HuH-7 (cell line): ENCODE results near the gene SPAG16.
"Not testable (repeated sequence)": the region's sequence is repeated elsewhere in the genome, so short reads cannot be mapped to it uniquely, and the experiment has no call there.

ENCODE experiments used
- DNase-seq: peaks from one replicate; pipeline ENCODE4 v3.0.0; 2011; ENCODE audit warnings: low spot score

Gene SPAG16

GRCh38 chr2:214011676-214012075 is 727.4 kb downstream of the SPAG16 start:
- DNase-seq = no peak

GRCh38 chr2:214014551-214015220 is 730.4 kb downstream of the SPAG16 start:
- no peak for DNase-seq

GRCh38 chr2:214019229-214019972 is 735.1 kb downstream of the SPAG16 start:
- DNase-seq = no peak

- no peak for DNase-seq
Measured at GRCh38 chr2:214019973-214020345, 735.7 kb downstream of the SPAG16 start.

GRCh38 chr2:214029190-214029589 is 744.9 kb downstream of the SPAG16 start:
- no peak for DNase-seq

GRCh38 chr2:214031566-214031965 is 747.3 kb downstream of the SPAG16 start:
- DNase-seq = no peak

- no peak for DNase-seq
Measured at GRCh38 chr2:214034417-214034816, 750.2 kb downstream of the SPAG16 start.

GRCh38 chr2:214035091-214035852 is 751.0 kb downstream of the SPAG16 start:
- no peak for DNase-seq

- no peak for DNase-seq
Measured at GRCh38 chr2:214035921-214036320, 751.7 kb downstream of the SPAG16 start.

- no peak for DNase-seq
Measured at GRCh38 chr2:214038186-214038585, 753.9 kb downstream of the SPAG16 start.

- DNase-seq = no peak
Measured at GRCh38 chr2:214050731-214051130, 766.5 kb downstream of the SPAG16 start.

GRCh38 chr2:214051585-214051984 is 767.3 kb downstream of the SPAG16 start:
- DNase-seq = no peak

- DNase-seq = no peak
Measured at GRCh38 chr2:214052235-214052634, 768.0 kb downstream of the SPAG16 start.

GRCh38 chr2:214057986-214058385 is 773.7 kb downstream of the SPAG16 start:
- no peak for DNase-seq

GRCh38 chr2:214062279-214062678 is 778.0 kb downstream of the SPAG16 start:
- not testable (repeated sequence) for DNase-seq

- DNase-seq = no peak
Measured at GRCh38 chr2:214064471-214064870, 780.2 kb downstream of the SPAG16 start.

- DNase-seq = no peak
Measured at GRCh38 chr2:214066862-214067261, 782.6 kb downstream of the SPAG16 start.

GRCh38 chr2:214069254-214069653 is 785.0 kb downstream of the SPAG16 start:
- DNase-seq = no peak

GRCh38 chr2:214075456-214075855 is 791.2 kb downstream of the SPAG16 start:
- no peak for DNase-seq

- no peak for DNase-seq
Measured at GRCh38 chr2:214076527-214076926, 792.3 kb downstream of the SPAG16 start.

- no peak for DNase-seq
Measured at GRCh38 chr2:214077727-214078126, 793.5 kb downstream of the SPAG16 start.

GRCh38 chr2:214079032-214079431 is 794.8 kb downstream of the SPAG16 start:
- DNase-seq = no peak

- no peak for DNase-seq
Measured at GRCh38 chr2:214088536-214088935, 804.3 kb downstream of the SPAG16 start.
